GM12865 (cell line): ENCODE measurements around the gene UGP2.
"Not testable (repeated sequence)": the region's sequence is repeated elsewhere in the genome, so short reads cannot be mapped to it uniquely, and the experiment has no call there.

Experiments
- DNase-seq: peaks from one replicate; pipeline ENCODE4 v3.0.0; 2010; ENCODE audit warnings: low read depth
- H3K4me3 ChIP-seq: 2 replicates; pipeline ENCODE4 v1.5.1; 2011; ENCODE audit warnings: mild to moderate bottlenecking, low read depth, low read length, control low read depth
- CTCF ChIP-seq: IDR thresholded peaks from 2 replicates; pipeline ENCODE4 v1.5.1; 2011; ENCODE audit warnings: low read length, control low read depth, low read depth, inconsistent platforms; ENCODE audit not compliant: insufficient read depth; ENCODE audit errors: missing control alignments

Gene UGP2

GRCh38 chr2:63841254-63842022 is at the start of gene UGP2:
UGP2 (plus strand) TSS chr2:63841896; CDS start chr2:63842186, 290 bp downstream.
- no peak for TF ChIP-seq CTCF
- DNase-seq = peak; percentile 93
- H3K4me3 ChIP-seq = peak within 1 kb of the TSS; percentile 77

GRCh38 chr2:63792530-63792929 is 49.2 kb upstream of the UGP2 start:
- no peak for DNase-seq
- no peak overlapping the region for H3K4me3 ChIP-seq
- TF ChIP-seq CTCF = no peak

- no peak overlapping the region for H3K4me3 ChIP-seq
- no peak for TF ChIP-seq CTCF
- DNase-seq = no peak
Observed at GRCh38 chr2:63796366-63796765, 45.3 kb upstream of the UGP2 start.

GRCh38 chr2:63796796-63797195 is 44.9 kb upstream of the UGP2 start:
- no peak for DNase-seq
- no peak for TF ChIP-seq CTCF

DNA sequence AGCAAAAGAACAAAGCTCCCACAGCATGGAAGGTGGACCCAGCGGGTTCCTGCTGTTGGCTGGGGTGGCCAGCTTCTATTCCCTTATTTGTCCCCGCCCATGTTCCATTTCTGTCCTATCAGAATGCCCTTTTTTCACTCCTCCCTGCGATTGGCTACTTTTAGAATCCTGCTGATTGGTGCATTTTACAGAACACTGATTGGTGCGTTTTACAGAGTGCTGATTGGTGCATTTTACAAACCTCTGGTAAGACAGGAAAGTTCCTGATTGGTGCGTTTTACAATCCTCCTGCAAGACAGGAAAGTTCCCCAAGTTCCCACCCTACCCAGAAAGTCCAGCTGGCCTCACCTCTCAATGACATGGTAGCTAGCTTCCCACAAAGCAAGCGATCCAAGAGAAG is 40.2 kb upstream of the UGP2 start:
- DNase-seq = no peak
- no peak overlapping the region for H3K4me3 ChIP-seq
- no peak for TF ChIP-seq CTCF

More at GRCh38 chr2:63796796-63797195, 44.9 kb upstream of the UGP2 start:
- no peak overlapping the region for H3K4me3 ChIP-seq

DNA sequence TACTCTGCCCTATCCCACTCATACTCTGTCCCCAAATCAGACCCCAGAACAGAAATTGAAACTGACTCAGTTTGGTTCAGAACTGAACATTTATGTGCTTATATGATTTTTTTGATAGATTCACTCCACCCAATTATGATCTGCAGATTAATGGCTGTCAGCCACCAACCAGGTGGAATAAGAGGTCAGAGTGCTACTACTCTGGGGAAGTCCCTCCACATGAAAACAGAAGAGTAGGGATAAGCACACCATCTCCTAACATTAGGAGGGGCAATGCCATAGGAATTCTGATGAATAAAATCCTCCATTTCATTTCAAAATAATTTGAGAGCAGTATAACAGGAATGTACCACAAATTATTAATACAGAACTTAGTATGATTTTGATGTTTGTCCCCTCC is 36.3 kb upstream of the UGP2 start:
- TF ChIP-seq CTCF = no peak
- DNase-seq = no peak
- H3K4me3 ChIP-seq = no peak overlapping the region

- not testable (repeated sequence) for DNase-seq, H3K4me3 ChIP-seq
Observed at GRCh38 chr2:63808036-63808435, 33.7 kb upstream of the UGP2 start.

DNA sequence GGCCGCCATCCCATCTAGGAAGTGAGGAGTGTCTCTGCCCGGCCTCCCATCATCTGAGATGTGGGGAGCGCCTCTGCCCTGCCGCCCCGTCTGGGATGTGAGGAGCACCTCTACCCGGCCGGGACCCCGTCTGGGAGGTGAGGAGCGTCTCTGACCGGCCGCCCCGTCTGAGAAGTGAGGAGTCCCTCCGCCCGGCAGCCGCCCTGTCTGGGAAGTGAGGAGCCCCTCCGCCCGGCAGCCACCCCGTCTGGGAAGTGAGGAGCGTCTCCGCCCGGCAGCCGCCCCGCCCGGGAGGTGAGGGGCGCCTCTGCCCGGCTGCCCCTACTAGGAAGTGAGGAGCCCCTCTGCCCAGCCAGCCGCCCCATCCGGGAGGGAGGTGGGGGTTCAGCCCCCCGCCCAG is 32.8 kb upstream of the UGP2 start:
- DNase-seq, H3K4me3 ChIP-seq: not testable (repeated sequence)
